ENCODE measurements around the gene PLPP4. TPM values are rescaled to one million over a fixed set of nuclear protein-coding genes. Genes with fewer than 3 reads are reported as not detected.

Gene PLPP4
- total and polyA plus RNA-seq, 4 donors = 0.18 to 0.51 TPM; not detected in 2

DNA sequence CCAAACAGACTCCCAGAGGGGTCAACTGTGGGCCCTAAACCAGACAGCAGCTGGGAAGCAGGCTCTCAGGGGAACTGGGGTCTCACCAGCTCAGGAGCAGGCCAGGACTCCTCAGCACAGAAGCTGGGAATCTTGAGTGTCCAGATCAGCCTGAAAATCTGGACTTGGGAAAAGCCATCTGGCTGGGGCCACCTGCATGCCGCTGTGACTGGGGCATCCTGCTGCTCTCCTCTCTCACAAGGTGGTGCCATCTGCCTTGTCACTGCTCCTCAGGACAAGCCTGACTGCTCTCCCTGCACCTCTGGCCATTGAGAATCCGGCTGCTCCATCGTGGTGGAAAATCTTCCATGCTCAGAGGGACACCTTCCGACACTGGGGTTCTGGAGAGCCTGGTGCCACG lies 141.4 kb downstream of the PLPP4 start:
- ATAC-seq (ENCODE audit: insufficient read depth, low FRiP score) (no peak), DNase-seq (no peak)
- no peaks in the 10 kb centered on the region for H3K36me3 ChIP-seq (ENCODE audit: control insufficient read depth in 4 of 4, insufficient read depth in 4 of 4, low read length in 4 of 4)
- no peak overlapping the region for H3K27ac ChIP-seq (ENCODE audit: low read depth in 1 of 2, low read length in 1 of 2)
- peaks cover 0 to 4% (median 0%) of the 10 kb centered on the region in 5 donors for H3K4me1 ChIP-seq (ENCODE audit: control insufficient read depth in 5 of 5, insufficient read depth in 5 of 5, low read length in 5 of 5)
- peaks cover 0 to 2% (median under 1%) of the 10 kb centered on the region in 4 donors for H3K9me3 ChIP-seq (ENCODE audit: control insufficient read depth in 4 of 4, insufficient read depth in 3 of 4, low read length in 3 of 4)
- H3K9ac ChIP-seq (ENCODE audit: insufficient read depth in 1 of 2, low read length in 2 of 2) = no peak overlapping the region
- TF ChIP-seq, protein P1, sequence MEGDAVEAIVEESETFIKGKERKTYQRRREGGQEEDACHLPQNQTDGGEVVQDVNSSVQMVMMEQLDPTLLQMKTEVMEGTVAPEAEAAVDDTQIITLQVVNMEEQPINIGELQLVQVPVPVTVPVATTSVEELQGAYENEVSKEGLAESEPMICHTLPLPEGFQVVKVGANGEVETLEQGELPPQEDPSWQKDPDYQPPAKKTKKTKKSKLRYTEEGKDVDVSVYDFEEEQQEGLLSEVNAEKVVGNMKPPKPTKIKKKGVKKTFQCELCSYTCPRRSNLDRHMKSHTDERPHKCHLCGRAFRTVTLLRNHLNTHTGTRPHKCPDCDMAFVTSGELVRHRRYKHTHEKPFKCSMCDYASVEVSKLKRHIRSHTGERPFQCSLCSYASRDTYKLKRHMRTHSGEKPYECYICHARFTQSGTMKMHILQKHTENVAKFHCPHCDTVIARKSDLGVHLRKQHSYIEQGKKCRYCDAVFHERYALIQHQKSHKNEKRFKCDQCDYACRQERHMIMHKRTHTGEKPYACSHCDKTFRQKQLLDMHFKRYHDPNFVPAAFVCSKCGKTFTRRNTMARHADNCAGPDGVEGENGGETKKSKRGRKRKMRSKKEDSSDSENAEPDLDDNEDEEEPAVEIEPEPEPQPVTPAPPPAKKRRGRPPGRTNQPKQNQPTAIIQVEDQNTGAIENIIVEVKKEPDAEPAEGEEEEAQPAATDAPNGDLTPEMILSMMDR (IDR thresholded peaks at IDR 0.05; ENCODE audit: control extremely low read depth, extremely low read depth) = peak; percentile 8
- WGBS, 2 donors = 56 to 77% methylated on average over 5 of the region's 5 CpGs
- H3K27me3 ChIP-seq (ENCODE audit: control insufficient read depth in 3 of 3, insufficient read depth in 3 of 3, low read length in 2 of 3) = peaks cover 0 to 3% (median 0%) of the 10 kb centered on the region in 3 donors
- no peak overlapping the region for H3K4me3 ChIP-seq

DNA sequence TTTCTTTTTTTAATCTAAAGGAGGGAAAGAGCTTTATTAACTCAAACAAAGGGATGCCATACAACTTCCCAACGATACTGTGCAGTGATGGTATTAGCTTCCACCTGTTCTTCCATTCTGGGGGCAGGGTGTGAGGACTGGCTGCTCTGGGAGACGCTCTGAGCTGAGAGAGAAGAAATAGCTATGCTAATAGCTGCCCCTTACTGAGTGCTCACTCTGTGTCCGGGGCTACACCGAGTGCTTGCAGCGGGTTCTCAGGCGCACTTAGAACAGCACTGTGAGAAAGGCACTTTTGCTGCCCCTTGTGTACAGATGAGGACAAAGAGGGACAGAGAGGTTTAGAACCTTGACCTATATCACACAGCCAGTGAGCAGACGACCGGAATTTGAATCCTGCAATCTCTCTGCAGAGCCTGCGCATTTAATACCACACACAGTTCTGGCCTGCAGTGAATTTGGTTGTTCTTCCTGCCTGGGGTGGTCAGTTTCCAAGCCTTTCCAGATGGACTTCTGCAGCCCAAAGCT lies 142.2 kb downstream of the PLPP4 start:
- H3K4me1 ChIP-seq (ENCODE audit: control insufficient read depth in 5 of 5, insufficient read depth in 5 of 5, low read length in 5 of 5) = peaks cover 0 to 4% (median 0%) of the 10 kb centered on the region in 5 donors
- no peak overlapping the region for H3K4me3 ChIP-seq
- H3K27me3 ChIP-seq (ENCODE audit: control insufficient read depth in 3 of 3, insufficient read depth in 3 of 3, low read length in 2 of 3) = peaks cover 0 to 3% (median 0%) of the 10 kb centered on the region in 3 donors
- no peaks in the 10 kb centered on the region for H3K36me3 ChIP-seq (ENCODE audit: control insufficient read depth in 4 of 4, insufficient read depth in 4 of 4, low read length in 4 of 4)
- H3K9ac ChIP-seq (ENCODE audit: insufficient read depth in 1 of 2, low read length in 2 of 2) = no peak overlapping the region
- peaks cover 0 to 5% (median under 1%) of the 10 kb centered on the region in 4 donors for H3K9me3 ChIP-seq (ENCODE audit: control insufficient read depth in 4 of 4, insufficient read depth in 3 of 4, low read length in 3 of 4)
- 71 to 87% methylated on average over 9 of the region's 9 CpGs for WGBS, 2 donors
- H3K27ac ChIP-seq (ENCODE audit: low read depth in 1 of 2, low read length in 1 of 2) = no peak overlapping the region
- ATAC-seq (ENCODE audit: insufficient read depth, low FRiP score) = no peak
- TF ChIP-seq, protein P1 (IDR thresholded peaks at IDR 0.05; ENCODE audit: control extremely low read depth, extremely low read depth) = no peak
- DNase-seq = no peak

DNA sequence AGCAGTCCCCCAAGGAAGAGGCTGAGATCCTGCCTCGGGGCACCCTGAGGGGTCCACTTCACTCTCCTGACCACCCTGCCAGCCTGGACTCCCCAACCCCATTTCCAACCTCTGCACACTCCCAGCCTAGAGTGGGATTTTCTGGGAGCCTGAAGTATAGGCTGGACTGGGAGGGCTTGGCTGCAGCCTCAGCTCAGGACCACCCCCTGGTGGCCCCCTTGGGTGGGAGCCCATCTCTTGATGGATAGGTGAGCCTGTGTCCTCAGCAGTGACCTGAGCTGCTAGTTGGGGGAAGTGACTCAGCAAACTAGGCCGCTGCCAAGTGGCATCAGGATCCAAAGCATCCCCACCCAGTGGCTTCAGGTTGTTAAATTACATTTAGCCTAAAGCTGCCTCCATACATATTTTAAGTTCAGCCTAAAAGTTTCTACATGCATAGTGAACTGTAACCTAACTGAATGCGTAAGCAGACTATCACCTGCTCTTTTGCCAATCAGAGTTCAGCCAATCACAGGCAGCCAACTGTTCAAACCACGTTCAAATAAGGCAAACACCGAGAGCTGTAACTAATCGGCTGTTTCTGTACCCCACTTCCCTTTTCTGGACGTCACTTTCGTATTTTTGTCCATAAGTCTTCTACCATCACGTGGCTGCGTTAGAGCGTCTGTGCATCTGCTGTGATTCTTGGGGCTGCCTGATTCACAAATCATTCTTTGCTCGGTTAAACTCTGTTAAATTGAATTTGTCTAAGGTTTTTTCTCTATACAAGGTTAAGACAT lies 144.0 kb downstream of the PLPP4 start:
- H3K4me3 ChIP-seq = no peak overlapping the region
- H3K9me3 ChIP-seq (ENCODE audit: control insufficient read depth in 4 of 4, insufficient read depth in 3 of 4, low read length in 3 of 4) = peaks cover 0 to 5% (median under 1%) of the 10 kb centered on the region in 4 donors
- no peaks in the 10 kb centered on the region for H3K36me3 ChIP-seq (ENCODE audit: control insufficient read depth in 4 of 4, insufficient read depth in 4 of 4, low read length in 4 of 4)
- DNase-seq (no peak), ATAC-seq (ENCODE audit: insufficient read depth, low FRiP score) (no peak)
- no peak overlapping the region for H3K27ac ChIP-seq (ENCODE audit: low read depth in 1 of 2, low read length in 1 of 2)
- H3K27me3 ChIP-seq (ENCODE audit: control insufficient read depth in 3 of 3, insufficient read depth in 3 of 3, low read length in 2 of 3) = peaks cover 0 to 3% (median 0%) of the 10 kb centered on the region in 3 donors
- TF ChIP-seq, protein P1 (IDR thresholded peaks at IDR 0.05; ENCODE audit: control extremely low read depth, extremely low read depth) = no peak
- WGBS, 2 donors = 31 to 66% methylated on average over 12 of the region's 12 CpGs
- no peak overlapping the region for H3K9ac ChIP-seq (ENCODE audit: insufficient read depth in 1 of 2, low read length in 2 of 2)
- peaks cover 0 to 4% (median 0%) of the 10 kb centered on the region in 5 donors for H3K4me1 ChIP-seq (ENCODE audit: control insufficient read depth in 5 of 5, insufficient read depth in 5 of 5, low read length in 5 of 5)
